ENCODE measurements around the gene SERPIND1. TPM values are rescaled to one million over a fixed set of nuclear protein-coding genes. Genes with fewer than 3 reads are reported as not detected.

Gene SERPIND1
- polyA plus RNA-seq, 4 donors, result 0.04 to 0.16 TPM; not detected in 2

DNA sequence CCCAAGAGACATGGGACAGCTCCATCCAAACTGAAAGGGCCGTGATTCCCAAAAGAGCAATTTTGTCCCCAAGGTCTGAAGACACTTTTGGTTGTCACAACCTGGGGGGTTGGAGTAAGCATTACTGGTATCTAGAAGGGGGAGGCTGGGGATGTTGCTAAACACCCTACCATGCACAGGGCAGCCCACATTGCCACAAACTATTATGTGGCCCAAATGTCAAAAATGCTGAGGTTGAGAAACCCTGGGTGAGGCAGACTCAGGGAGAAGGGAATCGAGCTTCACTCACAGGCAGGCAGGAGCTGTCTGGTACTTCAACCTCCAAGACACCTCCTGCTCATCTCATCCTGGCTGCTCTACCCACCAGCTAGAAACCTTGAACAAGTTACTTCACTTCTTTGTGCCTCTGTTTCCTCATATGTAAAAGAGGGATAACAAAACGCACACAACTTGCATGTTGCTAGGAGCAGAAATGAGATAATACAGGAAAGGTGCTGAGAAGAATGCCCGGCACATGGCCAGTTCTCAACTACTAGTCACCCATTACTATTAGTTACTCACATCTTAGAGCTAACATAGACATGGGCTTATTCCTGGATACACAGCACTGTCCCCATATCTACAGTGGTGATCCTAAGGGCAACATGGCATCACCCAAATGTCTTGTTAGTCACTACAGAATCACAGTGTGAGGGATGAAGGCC is 8.8 kb downstream of the SERPIND1 start:
- FAIRE-seq (no peak), DNase-seq (no peak)
- H3K36me3 ChIP-seq (ENCODE audit: control insufficient read depth in 3 of 3, insufficient read depth in 2 of 3, low read depth in 1 of 3, low read length in 3 of 3), result peaks cover 13 to 53% (median 14%) of the 10 kb centered on the region in 3 donors
- H3K4me1 ChIP-seq (ENCODE audit: control insufficient read depth in 3 of 3, insufficient read depth in 2 of 3, low read depth in 1 of 3, low read length in 2 of 3), result peaks cover 0 to 8% (median 0%) of the 10 kb centered on the region in 3 donors
- no peaks in the 10 kb centered on the region for H3K9me3 ChIP-seq (ENCODE audit: control insufficient read depth in 2 of 2, insufficient read depth in 1 of 2, low read depth in 1 of 2, low read length in 1 of 2)
- H3K27ac ChIP-seq (ENCODE audit: low read depth in 1 of 3, low read length in 2 of 3), result no peak overlapping the region
- no peaks in the 10 kb centered on the region for H3K27me3 ChIP-seq (ENCODE audit: control insufficient read depth in 3 of 3, insufficient read depth in 3 of 3, low read length in 3 of 3)
- no peak overlapping the region for H3K4me3 ChIP-seq (ENCODE audit: low read depth in 1 of 3, low read length in 3 of 3)
- WGBS, 3 donors, result 94 to 99% (median 95%) methylated on average over 4 of the region's 4 CpGs

GRCh38 chr22:20783300-20783673 is 9.4 kb downstream of the SERPIND1 start:
- 91 to 96% (median 93%) methylated on average over 3 of the region's 3 CpGs for WGBS, 3 donors
- DNase-seq (no peak), FAIRE-seq (no peak)
- H3K9me3 ChIP-seq (ENCODE audit: control insufficient read depth in 2 of 2, insufficient read depth in 1 of 2, low read depth in 1 of 2, low read length in 1 of 2), result no peaks in the 10 kb centered on the region
- peaks cover 13 to 58% (median 18%) of the 10 kb centered on the region in 3 donors for H3K36me3 ChIP-seq (ENCODE audit: control insufficient read depth in 3 of 3, insufficient read depth in 2 of 3, low read depth in 1 of 3, low read length in 3 of 3)
- peaks cover 0 to 3% (median 0%) of the 10 kb centered on the region in 3 donors for H3K4me1 ChIP-seq (ENCODE audit: control insufficient read depth in 3 of 3, insufficient read depth in 2 of 3, low read depth in 1 of 3, low read length in 2 of 3)
- H3K27me3 ChIP-seq (ENCODE audit: control insufficient read depth in 3 of 3, insufficient read depth in 3 of 3, low read length in 3 of 3), result no peaks in the 10 kb centered on the region
- no peak overlapping the region for H3K4me3 ChIP-seq (ENCODE audit: low read depth in 1 of 3, low read length in 3 of 3)
- H3K27ac ChIP-seq (ENCODE audit: low read depth in 1 of 3, low read length in 2 of 3), result no peak overlapping the region

DNA sequence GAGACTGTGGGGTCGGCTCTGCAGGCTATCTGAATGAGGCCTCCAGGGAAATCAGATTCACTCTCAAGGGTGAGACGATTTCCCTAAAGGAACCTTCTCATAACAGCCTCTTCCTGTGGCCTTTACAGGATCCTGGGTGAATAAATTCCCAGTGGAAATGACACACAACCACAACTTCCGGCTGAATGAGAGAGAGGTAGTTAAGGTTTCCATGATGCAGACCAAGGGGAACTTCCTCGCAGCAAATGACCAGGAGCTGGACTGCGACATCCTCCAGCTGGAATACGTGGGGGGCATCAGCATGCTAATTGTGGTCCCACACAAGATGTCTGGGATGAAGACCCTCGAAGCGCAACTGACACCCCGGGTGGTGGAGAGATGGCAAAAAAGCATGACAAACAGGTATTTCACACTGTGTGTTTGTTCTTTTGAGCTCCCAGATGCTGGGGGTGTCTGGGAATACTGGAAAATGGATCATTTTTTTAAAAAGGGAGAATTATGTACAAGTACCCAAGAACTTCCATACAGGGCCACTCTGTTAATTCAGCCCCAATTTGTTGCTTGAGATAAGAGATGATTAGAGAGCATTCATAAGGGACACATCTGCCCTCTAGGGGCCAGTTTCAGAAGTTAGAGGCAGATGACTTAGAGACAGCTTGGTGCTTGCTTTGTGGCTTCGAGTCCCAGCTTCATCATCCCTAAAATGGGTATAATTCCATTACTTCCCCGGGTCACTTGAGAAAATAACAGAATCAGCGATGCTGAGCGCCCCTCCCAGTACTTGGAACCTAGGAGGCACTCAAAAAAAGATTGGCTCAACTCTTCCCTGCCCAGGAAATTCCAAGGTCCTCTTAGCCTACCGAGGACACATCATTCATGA is 10.2 kb downstream of the SERPIND1 start:
- Histone ChIP-seq H3K36me3 (ENCODE audit: control insufficient read depth in 3 of 3, insufficient read depth in 2 of 3, low read depth in 1 of 3, low read length in 3 of 3) (peaks cover 11 to 59% (median 21%) of the 10 kb centered on the region in 3 donors), H3K4me1 (ENCODE audit: control insufficient read depth in 3 of 3, insufficient read depth in 2 of 3, low read depth in 1 of 3, low read length in 2 of 3) (no peaks in the 10 kb centered on the region), H3K27ac (ENCODE audit: low read depth in 1 of 3, low read length in 2 of 3) (no peak overlapping the region), H3K9me3 (ENCODE audit: control insufficient read depth in 2 of 2, insufficient read depth in 1 of 2, low read depth in 1 of 2, low read length in 1 of 2) (no peaks in the 10 kb centered on the region), H3K27me3 (ENCODE audit: control insufficient read depth in 3 of 3, insufficient read depth in 3 of 3, low read length in 3 of 3) (no peaks in the 10 kb centered on the region), H3K4me3 (ENCODE audit: low read depth in 1 of 3, low read length in 3 of 3) (no peak overlapping the region)
- no peak for FAIRE-seq
- WGBS, 3 donors, result 72 to 75% (median 74%) methylated on average over 14 of the region's 14 CpGs
- DNase-seq, result peak; percentile 66

DNA sequence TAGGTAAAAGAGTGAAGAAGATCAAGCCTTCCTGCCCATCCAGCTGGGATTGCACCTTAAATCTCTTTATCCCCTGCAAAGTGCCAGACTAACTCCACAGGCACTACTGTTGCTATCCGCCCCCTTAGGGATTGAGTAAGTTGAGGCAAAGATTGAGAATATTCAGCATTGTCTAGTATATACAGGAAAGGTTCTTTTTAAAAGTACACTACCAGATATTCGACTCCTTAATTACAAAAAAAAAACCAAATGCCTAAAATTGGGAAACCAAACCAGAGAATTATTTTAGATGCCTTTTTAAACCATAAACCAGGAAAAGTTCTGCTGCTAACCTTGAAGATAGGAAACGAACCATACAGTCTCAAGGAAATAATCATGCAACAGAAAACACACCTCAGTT is 11.5 kb downstream of the SERPIND1 start:
- WGBS, 3 donors, result 90 to 93% (median 90%) methylated on average over 3 of the region's 3 CpGs
- H3K27me3 ChIP-seq (ENCODE audit: control insufficient read depth in 3 of 3, insufficient read depth in 3 of 3, low read length in 3 of 3), result no peaks in the 10 kb centered on the region
- DNase-seq, result no peak
- no peak overlapping the region for H3K27ac ChIP-seq (ENCODE audit: low read depth in 1 of 3, low read length in 2 of 3)
- peaks cover 0 to 5% (median 0%) of the 10 kb centered on the region in 3 donors for H3K4me1 ChIP-seq (ENCODE audit: control insufficient read depth in 3 of 3, insufficient read depth in 2 of 3, low read depth in 1 of 3, low read length in 2 of 3)
- no peak for FAIRE-seq
- H3K4me3 ChIP-seq (ENCODE audit: low read depth in 1 of 3, low read length in 3 of 3), result no peak overlapping the region
- H3K9me3 ChIP-seq (ENCODE audit: control insufficient read depth in 2 of 2, insufficient read depth in 1 of 2, low read depth in 1 of 2, low read length in 1 of 2), result no peaks in the 10 kb centered on the region
- peaks cover 4 to 55% (median 21%) of the 10 kb centered on the region in 3 donors for H3K36me3 ChIP-seq (ENCODE audit: control insufficient read depth in 3 of 3, insufficient read depth in 2 of 3, low read depth in 1 of 3, low read length in 3 of 3)

DNA sequence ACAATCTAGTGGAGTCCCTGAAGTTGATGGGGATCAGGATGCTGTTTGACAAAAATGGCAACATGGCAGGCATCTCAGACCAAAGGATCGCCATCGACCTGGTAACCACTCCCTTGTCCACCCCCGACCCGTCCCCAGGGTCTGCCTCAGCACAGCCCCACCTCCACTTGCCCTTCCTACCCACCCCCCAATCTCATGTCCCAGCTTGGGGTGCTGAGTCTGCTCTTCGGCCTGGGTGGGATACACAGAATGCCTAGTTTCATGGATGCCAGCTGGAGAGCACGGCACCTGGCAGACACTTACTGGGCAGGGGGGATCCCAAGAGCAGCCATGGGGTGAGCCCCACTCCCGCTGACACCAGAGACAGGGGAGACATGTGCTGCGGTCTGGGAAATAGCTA is 12.1 kb downstream of the SERPIND1 start:
- Histone ChIP-seq H3K27me3 (ENCODE audit: control insufficient read depth in 3 of 3, insufficient read depth in 3 of 3, low read length in 3 of 3) (no peaks in the 10 kb centered on the region), H3K4me1 (ENCODE audit: control insufficient read depth in 3 of 3, insufficient read depth in 2 of 3, low read depth in 1 of 3, low read length in 2 of 3) (peaks cover 0 to 5% (median 0%) of the 10 kb centered on the region in 3 donors), H3K36me3 (ENCODE audit: control insufficient read depth in 3 of 3, insufficient read depth in 2 of 3, low read depth in 1 of 3, low read length in 3 of 3) (peaks cover 4 to 55% (median 19%) of the 10 kb centered on the region in 3 donors), H3K27ac (ENCODE audit: low read depth in 1 of 3, low read length in 2 of 3) (no peak overlapping the region), H3K4me3 (ENCODE audit: low read depth in 1 of 3, low read length in 3 of 3) (no peak overlapping the region), H3K9me3 (ENCODE audit: control insufficient read depth in 2 of 2, insufficient read depth in 1 of 2, low read depth in 1 of 2, low read length in 1 of 2) (no peaks in the 10 kb centered on the region)
- no peak for FAIRE-seq
- DNase-seq, result no peak
- 93 to 97% (median 93%) methylated on average over 8 of the region's 8 CpGs for WGBS, 3 donors

GRCh38 chr22:20786536-20786979 is 12.6 kb downstream of the SERPIND1 start:
- no peaks in the 10 kb centered on the region for H3K9me3 ChIP-seq (ENCODE audit: control insufficient read depth in 2 of 2, insufficient read depth in 1 of 2, low read depth in 1 of 2, low read length in 1 of 2)
- peaks cover 4 to 55% (median 17%) of the 10 kb centered on the region in 3 donors for H3K36me3 ChIP-seq (ENCODE audit: control insufficient read depth in 3 of 3, insufficient read depth in 2 of 3, low read depth in 1 of 3, low read length in 3 of 3)
- FAIRE-seq, result no peak
- no peaks in the 10 kb centered on the region for H3K27me3 ChIP-seq (ENCODE audit: control insufficient read depth in 3 of 3, insufficient read depth in 3 of 3, low read length in 3 of 3)
- peaks cover 0 to 5% (median 0%) of the 10 kb centered on the region in 3 donors for H3K4me1 ChIP-seq (ENCODE audit: control insufficient read depth in 3 of 3, insufficient read depth in 2 of 3, low read depth in 1 of 3, low read length in 2 of 3)
- WGBS, 3 donors, result 79 to 87% (median 85%) methylated on average over 10 of the region's 10 CpGs
- DNase-seq, result no peak
- no peak overlapping the region for H3K4me3 ChIP-seq (ENCODE audit: low read depth in 1 of 3, low read length in 3 of 3)
- H3K27ac ChIP-seq (ENCODE audit: low read depth in 1 of 3, low read length in 2 of 3), result no peak overlapping the region

- WGBS, 3 donors, result 98 to 99% (median 98%) methylated on average over 4 of the region's 4 CpGs
- FAIRE-seq, result no peak
- no peak for DNase-seq
- Histone ChIP-seq H3K9me3 (ENCODE audit: control insufficient read depth in 2 of 2, insufficient read depth in 1 of 2, low read depth in 1 of 2, low read length in 1 of 2) (no peaks in the 10 kb centered on the region), H3K4me1 (ENCODE audit: control insufficient read depth in 3 of 3, insufficient read depth in 2 of 3, low read depth in 1 of 3, low read length in 2 of 3) (peaks cover 0 to 5% (median 0%) of the 10 kb centered on the region in 3 donors), H3K27me3 (ENCODE audit: control insufficient read depth in 3 of 3, insufficient read depth in 3 of 3, low read length in 3 of 3) (no peaks in the 10 kb centered on the region), H3K27ac (ENCODE audit: low read depth in 1 of 3, low read length in 2 of 3) (no peak overlapping the region), H3K36me3 (ENCODE audit: control insufficient read depth in 3 of 3, insufficient read depth in 2 of 3, low read depth in 1 of 3, low read length in 3 of 3) (peaks cover 4 to 57% (median 19%) of the 10 kb centered on the region in 3 donors), H3K4me3 (ENCODE audit: low read depth in 1 of 3, low read length in 3 of 3) (no peak overlapping the region)
These were observed 13.3 kb downstream of the SERPIND1 start for GRCh38 chr22:20787223-20787622.

DNA sequence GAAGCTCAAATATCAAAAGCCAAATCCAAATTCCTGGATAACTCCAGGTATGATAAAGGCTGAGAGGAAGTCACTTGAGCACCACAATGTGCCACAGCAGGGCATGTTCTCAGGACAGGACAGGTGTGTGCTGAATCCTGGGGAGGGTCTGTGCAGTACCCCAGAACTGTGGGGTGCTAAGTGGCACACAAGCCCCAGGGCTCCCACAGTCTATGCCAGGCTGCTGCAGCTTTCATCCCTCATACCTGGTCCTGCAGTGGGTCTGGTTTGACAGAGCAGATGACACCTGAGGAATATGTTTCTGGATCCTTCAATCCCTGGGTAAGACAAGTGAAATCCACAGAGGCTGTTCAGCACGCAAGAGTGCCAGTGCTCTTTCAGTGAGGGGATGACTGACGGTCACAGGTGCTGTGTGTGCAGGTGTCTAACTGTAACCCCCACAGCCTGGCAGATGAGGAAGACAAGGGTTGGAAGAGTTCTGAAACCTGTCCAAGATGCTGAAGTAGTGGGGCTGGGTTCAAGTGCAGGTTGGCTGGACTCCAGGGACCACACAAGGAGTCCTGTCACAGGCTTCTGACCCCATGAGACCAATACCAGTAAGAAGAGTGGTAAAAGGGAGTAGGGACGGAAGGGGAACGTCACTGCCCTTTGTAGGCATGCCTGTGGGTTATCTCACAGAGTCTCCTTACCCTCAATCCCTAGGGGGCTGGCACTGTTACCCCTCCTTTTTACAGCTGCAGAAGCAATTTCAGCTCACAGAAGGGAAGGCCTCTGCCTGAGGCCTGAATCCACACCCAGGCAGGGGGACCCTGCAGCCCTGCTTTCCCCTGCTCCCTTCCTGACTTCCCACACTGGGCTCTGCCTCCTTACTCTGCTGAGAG is 14.1 kb downstream of the SERPIND1 start:
- FAIRE-seq (no peak), DNase-seq (no peak)
- no peaks in the 10 kb centered on the region for H3K27me3 ChIP-seq (ENCODE audit: control insufficient read depth in 3 of 3, insufficient read depth in 3 of 3, low read length in 3 of 3)
- H3K9me3 ChIP-seq (ENCODE audit: control insufficient read depth in 2 of 2, insufficient read depth in 1 of 2, low read depth in 1 of 2, low read length in 1 of 2), result no peaks in the 10 kb centered on the region
- 96 to 98% (median 98%) methylated on average over 4 of the region's 4 CpGs for WGBS, 3 donors
- peaks cover 0 to 5% (median 0%) of the 10 kb centered on the region in 3 donors for H3K4me1 ChIP-seq (ENCODE audit: control insufficient read depth in 3 of 3, insufficient read depth in 2 of 3, low read depth in 1 of 3, low read length in 2 of 3)
- no peak overlapping the region for H3K27ac ChIP-seq (ENCODE audit: low read depth in 1 of 3, low read length in 2 of 3)
- no peak overlapping the region for H3K4me3 ChIP-seq (ENCODE audit: low read depth in 1 of 3, low read length in 3 of 3)
- H3K36me3 ChIP-seq (ENCODE audit: control insufficient read depth in 3 of 3, insufficient read depth in 2 of 3, low read depth in 1 of 3, low read length in 3 of 3), result peaks cover 4 to 64% (median 26%) of the 10 kb centered on the region in 3 donors
